ENCODE data around the gene SIM1.

SIM1 gene

DNA sequence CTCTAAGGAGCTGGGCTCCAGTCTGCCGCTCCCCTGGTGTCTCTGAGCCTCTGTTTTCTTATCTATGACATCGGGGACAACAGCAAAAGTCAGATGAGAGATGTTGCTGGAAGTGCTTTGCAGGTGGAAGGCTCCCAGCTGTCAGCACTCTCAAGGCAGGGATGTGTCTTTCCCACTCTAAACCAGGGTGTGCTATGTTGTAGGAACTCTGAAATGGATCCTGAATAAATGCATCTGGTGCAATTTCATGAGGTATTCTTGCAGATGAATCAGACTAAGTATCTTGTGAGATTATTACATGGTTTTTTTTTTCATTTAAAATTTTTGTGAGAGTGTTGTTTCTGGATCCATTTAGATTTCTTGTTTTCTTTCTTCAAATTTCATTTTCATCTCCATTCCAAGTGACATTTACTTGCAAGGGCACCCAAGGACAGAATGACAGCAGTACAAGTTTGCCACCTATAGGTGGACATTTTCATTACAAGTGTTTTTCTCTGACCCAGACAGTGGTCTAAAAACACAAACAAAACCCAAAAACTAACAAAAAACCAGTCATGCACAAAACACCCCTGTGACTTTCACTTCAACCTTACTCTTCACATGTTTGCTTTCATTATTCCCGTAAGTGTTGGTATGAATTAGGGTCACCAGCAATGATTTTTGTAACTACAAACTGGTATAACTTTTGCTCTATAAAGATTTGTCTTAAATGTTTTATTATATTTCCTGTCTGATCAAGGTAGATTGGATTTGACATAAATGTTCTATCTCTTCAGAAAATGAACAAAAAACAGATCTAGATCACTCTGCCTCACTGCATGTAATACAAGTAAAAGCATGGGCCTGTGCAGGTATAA is 14.7 kb upstream of the SIM1 start:
- H3K4me1 Mint-ChIP-seq: peaks cover under 1% of the 10 kb centered on the region
- DNase-seq (no peak), ATAC-seq (peak; percentile 39)
- no peak overlapping the region for H3K27ac Mint-ChIP-seq
- H3K27me3 Mint-ChIP-seq: peaks cover 51% of the 10 kb centered on the region
- no peaks in the 10 kb centered on the region for H3K9me3 Mint-ChIP-seq
- H3K4me3 Mint-ChIP-seq: no peak overlapping the region

DNA sequence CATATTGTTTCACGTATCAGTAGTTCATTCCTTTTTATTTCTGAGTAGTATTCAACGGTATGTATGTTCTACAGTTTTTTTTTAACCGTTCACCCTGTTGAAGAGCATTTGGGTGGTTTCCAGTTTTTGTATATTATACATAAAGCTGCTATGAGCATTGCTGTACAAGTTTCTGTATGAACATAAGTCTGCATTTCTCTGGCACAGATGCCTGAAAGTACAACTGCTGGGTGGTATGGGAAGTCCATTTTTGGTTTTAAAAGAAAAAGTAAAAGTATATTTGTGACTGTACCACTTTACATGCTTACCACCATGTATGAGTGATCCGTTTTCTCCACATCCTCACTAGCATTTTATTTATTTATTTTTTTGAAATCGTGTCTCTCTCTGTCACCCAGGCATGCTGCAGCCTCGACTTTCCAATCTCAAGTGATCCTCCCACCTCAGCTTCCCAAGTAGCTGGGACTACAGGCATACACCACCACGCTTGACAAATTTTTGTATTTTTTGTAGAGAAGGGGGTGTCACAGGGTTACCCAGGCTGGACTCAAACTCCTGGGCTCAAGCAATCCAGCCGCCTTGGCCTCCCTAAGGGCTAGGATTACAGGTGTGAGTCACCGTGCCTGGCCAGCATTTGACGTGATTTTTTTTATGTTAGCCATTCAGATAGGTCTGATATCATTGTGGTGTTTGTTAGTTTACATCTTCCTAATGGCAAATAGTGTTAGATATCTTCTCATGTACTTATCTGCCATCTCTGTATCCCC is 11.0 kb upstream of the SIM1 start:
- no peak overlapping the region for H3K4me3 Mint-ChIP-seq
- H3K27ac Mint-ChIP-seq: no peak overlapping the region
- peaks cover 9% of the 10 kb centered on the region for H3K4me1 Mint-ChIP-seq
- no peaks in the 10 kb centered on the region for H3K9me3 Mint-ChIP-seq
- peaks cover 29% of the 10 kb centered on the region for H3K27me3 Mint-ChIP-seq
- DNase-seq (no peak), ATAC-seq (peak; percentile 54)

DNA sequence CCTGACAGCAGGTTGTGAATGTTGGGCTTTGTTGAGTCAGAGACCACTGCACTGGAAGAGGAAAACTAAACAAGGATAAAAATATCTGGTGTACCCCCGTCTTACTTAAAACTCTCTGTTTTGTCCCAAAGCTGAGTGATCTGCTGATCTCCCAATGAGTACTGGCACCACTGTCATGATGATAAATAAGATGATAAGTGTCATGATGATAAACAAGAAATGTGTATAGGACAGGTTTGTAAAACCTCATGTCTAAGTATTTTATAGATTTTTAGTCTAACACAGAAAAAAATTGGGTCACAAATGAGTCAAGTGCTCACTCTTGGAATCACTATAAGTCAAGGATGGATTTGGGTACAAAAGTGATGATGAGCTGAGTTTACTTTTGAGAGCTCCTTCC is 8.5 kb upstream of the SIM1 start:
- Mint-ChIP-seq H3K9me3 (peaks cover 0 to under 1% of the 10 kb centered on the region in 2 donors), H3K27me3 (peaks cover 23% of the 10 kb centered on the region), H3K4me3 (no peak overlapping the region), H3K27ac (no peak overlapping the region), H3K4me1 (peaks cover 9% of the 10 kb centered on the region)
- DNase-seq (no peak), ATAC-seq (no peak)

DNA sequence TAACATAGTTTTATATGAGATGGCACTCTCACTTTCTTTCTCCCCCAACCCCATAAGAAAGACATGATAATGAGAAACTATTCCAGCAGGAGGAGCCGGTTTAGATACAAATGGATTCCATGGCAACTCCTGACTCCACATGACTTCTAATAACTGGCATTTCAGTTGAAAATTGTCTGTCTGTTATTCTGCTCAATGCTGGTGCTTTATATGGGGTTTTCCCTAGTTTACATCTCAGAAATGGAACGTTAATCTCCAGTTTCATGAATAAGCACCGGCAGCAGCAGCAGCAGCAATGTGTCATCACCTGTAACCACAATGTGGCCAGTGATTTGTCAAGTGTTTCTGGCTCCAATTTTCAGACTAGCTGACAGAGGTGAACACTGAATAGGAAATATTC is 8.0 kb upstream of the SIM1 start:
- no peak overlapping the region for H3K4me3 Mint-ChIP-seq
- H3K27me3 Mint-ChIP-seq: peaks cover 20% of the 10 kb centered on the region
- H3K4me1 Mint-ChIP-seq: peaks cover 14% of the 10 kb centered on the region
- peak in 1 of 2 donors; percentile 62 for DNase-seq
- ATAC-seq: peak; percentile 92
- peaks cover 0 to 6% of the 10 kb centered on the region in 2 donors for H3K9me3 Mint-ChIP-seq
- H3K27ac Mint-ChIP-seq: no peak overlapping the region

DNA sequence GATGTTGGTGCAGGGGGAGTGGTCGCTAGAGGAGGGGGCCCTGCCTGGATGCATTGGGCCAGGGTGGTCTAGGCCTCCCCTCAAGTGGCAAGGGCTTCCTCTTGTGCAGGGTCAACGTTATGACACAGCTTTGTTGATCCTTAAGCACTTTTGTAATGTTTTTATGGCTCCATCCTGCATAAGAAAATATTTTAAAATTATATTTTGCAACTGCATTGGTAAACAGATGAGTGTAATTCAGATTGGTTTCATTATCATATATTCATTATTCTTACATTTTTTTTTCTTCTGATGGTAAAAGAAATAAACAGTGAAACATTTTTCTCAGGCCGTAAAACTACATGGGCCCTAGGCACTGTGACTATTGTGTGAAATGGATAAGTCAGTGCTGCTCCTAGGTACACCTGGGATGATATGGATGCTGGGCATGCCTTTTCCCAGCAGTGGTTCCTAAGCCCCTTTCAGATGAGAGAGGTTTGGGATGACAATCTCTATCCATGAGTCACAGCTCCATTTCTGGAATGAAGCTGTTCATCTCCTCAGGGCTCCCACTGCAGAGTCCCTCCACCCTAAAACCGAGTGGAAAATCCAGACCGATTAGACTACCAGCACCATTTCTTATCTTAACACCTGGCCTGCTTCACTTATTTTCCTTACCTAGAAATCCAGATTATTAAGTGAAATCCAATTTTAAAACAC is 5.8 kb upstream of the SIM1 start:
- ATAC-seq (no peak), DNase-seq (no peak)
- Mint-ChIP-seq H3K4me3 (no peak overlapping the region), H3K27me3 (no peaks in the 10 kb centered on the region), H3K9me3 (peaks cover 5 to 14% of the 10 kb centered on the region in 2 donors), H3K4me1 (peaks cover 33% of the 10 kb centered on the region), H3K27ac (peak overlapping the region in 1 of 2 donors; percentile 34)

DNA sequence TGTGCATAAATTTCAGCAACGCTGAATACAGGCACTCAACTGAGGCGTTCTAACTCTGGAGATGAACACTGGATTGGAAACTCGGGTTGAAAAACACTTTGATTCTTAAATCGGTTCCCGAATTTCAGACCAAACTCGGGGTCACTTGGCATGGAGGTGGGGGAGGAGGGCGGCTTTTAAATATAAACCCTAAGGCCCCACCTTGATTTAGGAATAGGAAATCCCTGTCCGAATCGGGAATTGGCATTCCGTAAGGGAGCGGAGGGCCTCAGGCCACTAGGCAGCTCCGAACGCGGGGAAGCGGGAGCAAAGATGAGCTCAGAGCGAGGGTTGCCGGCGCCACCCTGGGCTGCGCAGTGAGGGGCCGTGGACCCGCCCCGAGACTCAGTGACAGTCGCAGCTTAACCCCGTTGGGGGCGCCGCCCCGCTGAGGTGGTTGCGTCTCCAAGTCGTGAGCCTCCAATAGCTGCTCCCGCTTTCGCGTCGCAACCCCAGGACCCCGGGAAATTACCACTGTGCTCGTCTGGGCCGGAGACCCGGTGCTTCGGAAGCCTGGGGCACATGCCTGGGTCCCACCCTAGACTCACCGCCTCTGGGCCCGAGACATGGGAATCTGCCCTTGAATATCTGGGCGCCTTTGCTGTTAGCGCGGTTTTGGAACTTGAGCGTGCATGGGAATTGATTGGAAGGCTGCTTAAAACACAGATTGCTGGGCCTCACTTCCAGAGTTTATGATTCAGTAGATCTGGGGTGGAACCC is 4.6 kb upstream of the SIM1 start:
- Mint-ChIP-seq H3K4me1 (peaks cover 45% of the 10 kb centered on the region), H3K27ac (no peak overlapping the region), H3K9me3 (peaks cover 5 to 14% of the 10 kb centered on the region in 2 donors), H3K27me3 (no peaks in the 10 kb centered on the region), H3K4me3 (no peak overlapping the region)
- DNase-seq (no peak), ATAC-seq (no peak)

DNA sequence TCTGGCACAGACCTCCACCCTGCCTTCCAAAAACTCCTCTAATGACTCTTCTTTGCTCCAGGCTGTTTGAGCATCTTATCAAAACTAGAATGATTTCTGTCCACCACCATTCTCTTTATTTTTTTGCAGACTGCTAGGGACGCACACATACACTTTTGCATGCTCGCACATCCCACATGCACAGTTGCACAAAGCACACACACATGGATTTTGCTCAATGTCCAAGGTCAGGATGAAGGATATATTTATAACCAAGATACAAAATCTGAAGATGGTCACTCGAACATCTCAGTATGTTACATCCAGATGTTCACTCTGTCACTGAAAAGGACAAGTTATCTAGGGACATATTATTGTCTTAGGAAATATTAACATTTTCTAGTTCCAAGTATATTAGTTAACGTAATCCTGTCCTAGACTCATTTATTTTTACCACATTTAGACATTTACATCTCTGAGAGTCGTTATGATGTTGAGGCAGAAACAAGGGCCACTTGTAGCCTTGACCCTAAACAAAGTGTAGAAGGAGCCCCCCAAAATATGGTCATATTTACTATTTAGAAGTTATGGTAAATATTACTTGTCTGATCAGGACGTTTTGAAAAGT is 3.4 kb upstream of the SIM1 start:
- no peak overlapping the region for H3K4me3 Mint-ChIP-seq
- H3K9me3 Mint-ChIP-seq: peaks cover 5 to 14% of the 10 kb centered on the region in 2 donors
- no peak for ATAC-seq
- DNase-seq: no peak
- H3K27me3 Mint-ChIP-seq: no peaks in the 10 kb centered on the region
- H3K4me1 Mint-ChIP-seq: peaks cover 48% of the 10 kb centered on the region
- no peak overlapping the region for H3K27ac Mint-ChIP-seq

DNA sequence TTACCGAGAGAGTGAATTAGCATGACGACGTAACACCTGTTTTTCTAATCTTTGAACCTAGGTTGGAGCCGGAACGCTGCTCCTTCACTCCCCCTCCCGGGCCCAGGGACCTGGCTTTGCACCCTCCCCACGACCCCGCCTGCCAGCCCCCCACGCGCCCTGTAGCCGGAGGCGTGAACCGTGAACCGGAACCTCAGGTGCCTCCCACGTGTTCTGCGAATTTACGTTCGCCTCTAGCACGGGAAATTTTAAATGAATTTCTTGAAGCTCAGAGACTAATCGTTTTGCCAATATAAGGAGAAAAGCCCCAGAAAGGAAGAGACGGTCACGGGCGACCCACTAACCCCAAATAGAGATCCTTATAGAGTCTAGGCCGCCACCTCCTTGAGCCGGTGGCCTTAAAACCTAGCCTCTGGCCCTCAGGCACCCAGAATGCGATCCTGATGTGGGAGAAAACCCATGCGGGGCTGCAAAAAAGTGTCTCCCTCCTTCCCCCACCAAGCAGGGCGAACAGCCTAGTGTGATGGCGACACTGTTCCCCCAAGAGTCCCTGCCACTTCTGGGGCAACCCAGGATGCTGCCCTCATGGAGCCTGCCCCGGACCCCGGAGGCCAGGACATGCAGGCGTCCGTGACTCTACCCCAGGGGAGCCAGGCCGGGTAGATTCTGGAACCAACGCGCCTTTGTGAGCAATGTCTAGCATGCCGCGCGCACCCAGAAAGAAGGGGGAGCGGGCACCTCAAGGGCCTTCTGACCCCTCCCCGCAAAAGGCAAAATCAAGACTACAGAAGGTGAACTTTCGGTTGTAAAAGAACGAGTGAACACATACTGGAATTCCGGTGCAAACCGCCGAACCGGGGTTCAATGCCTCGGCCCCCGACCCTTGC is 2.7 kb upstream of the SIM1 start:
- Mint-ChIP-seq H3K4me1 (peaks cover 42% of the 10 kb centered on the region), H3K4me3 (peak overlapping the region in 1 of 2 donors; percentile 35), H3K9me3 (peaks cover 5 to 14% of the 10 kb centered on the region in 2 donors), H3K27ac (peak overlapping the region in 1 of 2 donors; percentile 82), H3K27me3 (no peaks in the 10 kb centered on the region)
- no peak for DNase-seq
- no peak for ATAC-seq

DNA sequence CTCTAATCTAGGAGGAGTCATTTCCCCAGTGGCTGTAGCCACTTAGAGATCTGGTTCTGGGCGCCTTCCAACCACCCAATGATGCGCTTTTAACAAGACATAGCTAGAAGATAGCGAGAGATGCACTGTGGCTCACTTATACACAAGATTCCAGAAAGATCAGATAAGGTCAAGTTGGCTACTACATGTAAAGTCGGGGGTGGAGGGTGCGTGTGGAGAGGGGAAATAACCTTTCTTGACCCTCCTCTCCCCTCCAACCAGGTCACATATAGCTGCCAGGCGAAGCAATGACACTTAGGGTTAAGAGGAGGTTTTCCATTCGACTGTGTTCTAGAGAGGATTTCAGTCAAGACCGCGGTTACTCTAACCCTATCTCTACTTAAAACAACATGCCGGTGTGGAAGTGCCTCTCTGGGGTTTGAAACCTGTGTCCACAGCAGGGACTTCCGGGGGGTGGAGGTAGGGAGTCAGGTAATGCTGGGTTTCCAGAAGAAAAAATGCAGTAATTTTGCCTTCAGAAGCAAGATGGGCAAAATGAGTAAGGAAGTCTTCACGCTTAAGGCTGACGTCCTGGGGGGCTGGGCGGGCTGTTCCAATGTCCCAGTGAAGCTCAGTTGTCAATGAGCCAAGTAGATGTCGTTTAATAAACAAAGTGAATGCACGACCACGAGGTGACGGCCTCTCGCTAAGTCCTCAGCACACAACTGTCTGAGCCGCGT is 1.8 kb upstream of the SIM1 start:
- Mint-ChIP-seq H3K27ac (peak overlapping the region in 1 of 2 donors; percentile 82), H3K27me3 (no peaks in the 10 kb centered on the region), H3K4me1 (peaks cover 49% of the 10 kb centered on the region), H3K4me3 (peak overlapping the region in 1 of 2 donors; percentile 35), H3K9me3 (peaks cover 5 to 14% of the 10 kb centered on the region in 2 donors)
- DNase-seq (no peak), ATAC-seq (no peak)

DNA sequence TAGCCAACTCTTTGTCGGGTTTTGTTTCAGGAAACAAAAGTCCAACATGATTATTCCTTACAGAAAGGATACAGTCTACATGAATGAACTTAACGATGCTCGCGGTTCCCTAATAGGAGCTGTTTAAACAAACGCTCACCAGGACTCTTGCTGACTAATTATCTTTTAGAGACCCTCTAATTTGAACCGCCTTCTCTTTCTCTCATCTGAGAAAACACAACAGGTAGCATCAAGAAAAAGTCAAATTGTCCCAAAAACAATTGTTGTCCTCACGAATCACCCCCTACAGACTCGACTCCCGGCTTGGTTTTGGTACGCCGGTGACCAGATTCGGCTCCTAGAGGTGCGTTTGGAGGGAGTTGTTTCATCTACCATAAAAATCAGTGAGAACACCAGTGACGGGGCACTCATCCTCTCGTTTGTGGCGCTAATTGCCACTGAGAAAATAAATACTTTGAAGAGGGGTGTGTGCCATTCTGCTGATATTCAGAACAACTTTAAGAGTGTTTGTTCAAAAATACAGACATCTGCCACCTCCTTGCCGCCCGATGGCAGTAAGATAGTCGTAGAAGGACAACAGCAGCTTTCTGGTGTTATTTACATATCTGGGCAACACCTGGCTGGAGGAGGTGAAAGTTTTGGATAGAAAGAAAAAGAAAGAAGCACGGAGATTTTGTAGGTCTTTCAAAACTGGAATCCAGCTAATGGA is 1.1 kb upstream of the SIM1 start:
- Mint-ChIP-seq H3K4me1 (peaks cover 53% of the 10 kb centered on the region), H3K9me3 (peaks cover 5 to 14% of the 10 kb centered on the region in 2 donors), H3K4me3 (peak overlapping the region; percentile 32 to 73), H3K27ac (no peak overlapping the region), H3K27me3 (no peaks in the 10 kb centered on the region)
- ATAC-seq (no peak), DNase-seq (no peak)

DNA sequence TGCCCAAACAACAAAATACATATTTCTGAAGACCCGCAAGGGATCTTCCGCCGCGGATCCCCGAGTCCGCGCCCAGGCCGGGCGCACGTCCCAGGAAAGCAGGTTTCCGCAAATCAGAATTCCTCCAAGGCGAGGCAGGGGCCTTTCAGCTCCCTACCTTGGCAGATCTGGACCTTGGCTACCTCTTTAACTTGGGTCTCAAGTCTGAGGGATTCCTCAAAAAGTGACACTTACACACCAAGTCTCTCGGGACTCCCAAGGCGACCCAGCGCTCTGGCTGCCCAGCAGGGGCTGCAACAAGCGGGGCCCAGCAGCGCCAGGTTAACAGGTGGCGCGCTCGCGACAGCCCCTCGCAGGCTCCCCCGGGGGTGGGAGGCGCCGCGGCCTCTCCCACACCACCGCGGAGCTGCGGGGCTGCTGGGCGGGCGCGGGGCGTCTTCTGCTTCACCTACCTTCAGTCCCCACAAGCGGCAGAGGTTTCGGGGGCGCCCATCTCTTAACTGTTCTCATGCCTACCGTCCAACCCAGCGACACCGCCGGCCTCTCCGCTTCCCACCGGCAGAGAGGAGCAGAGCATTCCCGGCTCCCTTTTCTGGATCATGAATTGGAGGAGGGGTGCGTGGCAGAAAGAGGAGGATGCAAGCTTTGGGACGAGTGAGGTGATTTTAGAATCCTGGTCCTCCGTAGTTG is 414 bp downstream of the SIM1 start:
- H3K4me1 Mint-ChIP-seq: peaks cover 53% of the 10 kb centered on the region
- H3K27ac Mint-ChIP-seq: peak overlapping the region in 1 of 2 donors; percentile 48
- no peak for ATAC-seq
- H3K27me3 Mint-ChIP-seq: no peaks in the 10 kb centered on the region
- H3K4me3 Mint-ChIP-seq: peak overlapping the region in 1 of 2 donors; percentile 73
- peaks cover 10 to 14% of the 10 kb centered on the region in 2 donors for H3K9me3 Mint-ChIP-seq
- DNase-seq: no peak

DNA sequence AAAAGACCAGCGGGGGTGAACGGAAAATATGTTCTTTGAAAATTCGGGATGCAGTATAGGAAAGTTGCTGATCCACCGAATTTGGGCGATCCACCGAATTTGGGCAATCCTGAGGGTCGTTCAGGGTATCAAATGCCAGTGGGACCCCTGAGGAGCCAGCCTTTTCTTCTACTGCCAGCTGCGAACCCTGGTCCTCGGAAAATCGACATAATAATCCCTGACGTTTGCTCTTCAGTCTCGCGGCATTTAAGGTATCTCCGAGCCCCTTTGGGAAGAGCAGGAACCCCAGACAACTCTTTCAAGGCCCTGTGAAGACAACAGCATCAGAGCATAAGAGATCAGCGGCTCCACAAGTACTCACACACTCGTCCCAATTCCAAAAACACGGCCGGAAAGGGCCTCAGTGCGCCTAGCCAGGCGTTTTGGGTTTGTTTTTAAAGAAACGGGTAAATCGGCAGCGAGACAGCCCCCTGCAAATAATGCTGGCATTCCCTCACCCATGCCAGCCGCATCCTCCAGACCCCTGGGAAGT is 1.0 kb downstream of the SIM1 start:
- H3K4me3 Mint-ChIP-seq: peak overlapping the region in 1 of 2 donors; percentile 12
- H3K27me3 Mint-ChIP-seq: no peaks in the 10 kb centered on the region
- peaks cover 14 to 16% of the 10 kb centered on the region in 2 donors for H3K9me3 Mint-ChIP-seq
- no peak for DNase-seq
- no peak for ATAC-seq
- H3K4me1 Mint-ChIP-seq: peaks cover 53% of the 10 kb centered on the region
- peak overlapping the region in 1 of 2 donors; percentile 48 for H3K27ac Mint-ChIP-seq

All from stimulated activated naive CD8-positive, alpha-beta T cell treated with anti-CD3 and anti-CD28 coated beads, Interleukin-15, amount 100 ng/mL, for 72 hours (primary cell).